Lung (tissue), 12 donors: ENCODE results near the gene CAPN2. TPM values are rescaled to one million over a fixed set of nuclear protein-coding genes. Genes with fewer than 3 reads are reported as not detected.

ENCODE experiments used
- ATAC-seq: fragments of 200-7000 bp; cut with Tn5 transposase; one replicate; pipeline ENCODE4 v1.9.1; 2020; ENCODE audit warnings: moderate number of reproducible peaks; ENCODE audit not compliant: insufficient read depth, low FRiP score
- DNase-seq, 3 donors: peaks; one replicate each; pipeline ENCODE4 v3.0.0-alpha.2; 2013 to 2017
- H3K27ac ChIP-seq, 2 donors: one replicate each; pipeline ENCODE4 v1.5.1; 2013; ENCODE audit warnings: mild to moderate bottlenecking in 2 of 2, moderate library complexity in 2 of 2, control low read depth in 1 of 2, inconsistent platforms in 1 of 2, low read depth in 1 of 2, low read length in 1 of 2
- H3K27me3 ChIP-seq, 3 donors: one replicate each; pipeline ENCODE4 v1.5.1; 2013; ENCODE audit warnings: low read length in 2 of 3; ENCODE audit not compliant: control insufficient read depth in 3 of 3, insufficient read depth in 3 of 3
- H3K36me3 ChIP-seq, 4 donors: one replicate each; pipeline ENCODE4 v1.5.1; 2013; ENCODE audit warnings: low read length in 4 of 4, mild to moderate bottlenecking in 1 of 4, moderate library complexity in 1 of 4; ENCODE audit not compliant: control insufficient read depth in 4 of 4, insufficient read depth in 4 of 4
- H3K4me1 ChIP-seq, 5 donors: one replicate each; pipeline ENCODE4 v1.5.1; 2013; ENCODE audit warnings: low read length in 5 of 5, mild to moderate bottlenecking in 2 of 5, moderate library complexity in 1 of 5; ENCODE audit not compliant: control insufficient read depth in 5 of 5, insufficient read depth in 5 of 5
- H3K4me3 ChIP-seq: one replicate; pipeline ENCODE4 v1.5.1; 2013; ENCODE audit warnings: mild to moderate bottlenecking, control low read depth, moderate library complexity
- H3K9ac ChIP-seq, 2 donors: one replicate each; pipeline ENCODE4 v1.5.1; 2013; ENCODE audit warnings: low read length in 2 of 2, control low read depth in 1 of 2; ENCODE audit not compliant: insufficient read depth in 1 of 2
- H3K9me3 ChIP-seq, 4 donors: one replicate each; pipeline ENCODE4 v1.5.1; 2013; ENCODE audit warnings: low read length in 3 of 4, mild to moderate bottlenecking in 1 of 4, moderate library complexity in 1 of 4; ENCODE audit not compliant: control insufficient read depth in 4 of 4, insufficient read depth in 3 of 4
- CTCF ChIP-seq: IDR thresholded peaks from 2 replicates; pipeline ENCODE4 v1.5.1; 2012; ENCODE audit warnings: mild to moderate bottlenecking; ENCODE audit errors: control extremely low read depth, extremely low read depth
- WGBS, 2 donors: extraction: QIAGEN DNeasy Blood & Tissue Kit; methylation state at CpG; one replicate each; pipeline ENCODE4 v1.1.7; 2013; 5-methylcytosine and 5-hydroxymethylcytosine counted together
- polyA plus RNA-seq, 2 donors: library from polyadenylated mRNA; stranded (reverse); fragments of 200-250 nt; gene quantifications; one replicate each; pipeline ENCODE4 v1.2.1, GENCODE V29; 2013
- total RNA-seq, 2 donors: library from RNA; depleted of rRNA in 1 of 2; stranded (reverse); fragments of >200 nt in 1 of 2; gene quantifications; one replicate each; pipeline ENCODE4 v1.2.1, GENCODE V29; 2014 to 2021
- donor health status: control.
- donor health status: control.
- donor health status: Bipolar disorder and iron deficiency.
- donor health status: healthy.
- donor health status: DM: yes; HTN: yes; CAD: no.

Gene CAPN2
- total and polyA plus RNA-seq, 4 donors = 144 to 353 (median 168) TPM

- no peak overlapping the region for H3K9ac ChIP-seq
- no peaks in the 10 kb centered on the region for H3K36me3 ChIP-seq
- 92% methylated on average over 2 of the region's 2 CpGs for WGBS, 2 donors
- no peak overlapping the region for H3K27ac ChIP-seq
- H3K9me3 ChIP-seq = peaks cover 0 to 4% (median 0%) of the 10 kb centered on the region in 4 donors
- ATAC-seq (no peak), DNase-seq (no peak)
- peaks cover 0 to 6% (median 0%) of the 10 kb centered on the region in 3 donors for H3K27me3 ChIP-seq
- no peak overlapping the region for H3K4me3 ChIP-seq
- H3K4me1 ChIP-seq = no peaks in the 10 kb centered on the region
- no peak for TF ChIP-seq CTCF
Measured at GRCh38 chr1:223680188-223680587, 32.2 kb upstream of the CAPN2 start.

GRCh38 chr1:223682502-223682901 lies 29.8 kb upstream of the CAPN2 start:
- no peak for TF ChIP-seq CTCF
- WGBS, 2 donors = 91 to 97% methylated on average over 3 of the region's 3 CpGs
- Histone ChIP-seq H3K4me1 (no peaks in the 10 kb centered on the region), H3K27ac (no peak overlapping the region), H3K9me3 (no peaks in the 10 kb centered on the region), H3K36me3 (no peaks in the 10 kb centered on the region), H3K27me3 (peaks cover 0 to 6% (median 0%) of the 10 kb centered on the region in 3 donors), H3K4me3 (no peak overlapping the region), H3K9ac (no peak overlapping the region)
- DNase-seq (no peak), ATAC-seq (no peak)

GRCh38 chr1:223683586-223684487 lies 28.5 kb upstream of the CAPN2 start:
- no peak overlapping the region for H3K4me3 ChIP-seq
- ATAC-seq (peak; percentile 19), DNase-seq (peak; percentile 70 to 87 (median 75))
- WGBS, 2 donors = 68 to 70% methylated on average over 9 of the region's 9 CpGs
- H3K36me3 ChIP-seq = no peaks in the 10 kb centered on the region
- H3K27ac ChIP-seq = no peak overlapping the region
- peak; percentile 43 for TF ChIP-seq CTCF
- H3K9me3 ChIP-seq = no peaks in the 10 kb centered on the region
- no peak overlapping the region for H3K9ac ChIP-seq
- peaks cover 0 to 6% (median 0%) of the 10 kb centered on the region in 3 donors for H3K27me3 ChIP-seq
- no peaks in the 10 kb centered on the region for H3K4me1 ChIP-seq
